Neural progenitor cell (in vitro differentiated cells): Measurements from ENCODE around the gene CATSPER3. TPM values are rescaled to one million over a fixed set of nuclear protein-coding genes. Genes with fewer than 3 reads are reported as not detected.
A peak's percentile ranks its signal among the peaks of the same experiment; 100 is the strongest.

Experiments
- DNase-seq: peaks from one replicate; pipeline ENCODE4 v3.0.0-alpha.2; 2016; ENCODE audit warnings: low spot score
- H2AFZ ChIP-seq: fragments of 200-600 bp; sonication (generic); replicated peaks from 2 replicates; pipeline ENCODE4 v1.6.1; 2016; ENCODE audit warnings: antibody characterized with exemption
- H3F3A ChIP-seq: fragments of 200-600 bp; sonication (generic); 2 replicates; pipeline ENCODE4 v1.6.1; 2016; ENCODE audit warnings: antibody characterized with exemption, low read depth
- H3K27ac ChIP-seq: fragments of 200-600 bp; sonication (generic); 2 replicates; pipeline ENCODE4 v1.5.1; 2016; ENCODE audit warnings: mild to moderate bottlenecking
- H3K27me3 ChIP-seq: fragments of 200-600 bp; sonication (generic); 2 replicates; pipeline ENCODE4 v1.6.1; 2016; ENCODE audit warnings: mild to moderate bottlenecking, moderate library complexity
- H3K36me3 ChIP-seq: fragments of 200-600 bp; sonication (generic); 2 replicates; pipeline ENCODE4 v1.5.1; 2016
- H3K4me1 ChIP-seq: fragments of 200-600 bp; sonication (generic); 2 replicates; pipeline ENCODE4 v1.6.1; 2016; ENCODE audit warnings: mixed run types
- H3K4me2 ChIP-seq: fragments of 200-600 bp; sonication (generic); 2 replicates; pipeline ENCODE4 v1.6.1; 2016
- H3K4me3 ChIP-seq: fragments of 200-600 bp; sonication (generic); 2 replicates; pipeline ENCODE4 v1.5.1; 2016
- H3K79me2 ChIP-seq: fragments of 200-600 bp; sonication (generic); 2 replicates; pipeline ENCODE4 v1.6.1; 2016; ENCODE audit warnings: low read depth
- H3K9ac ChIP-seq: fragments of 200-600 bp; sonication (generic); 2 replicates; pipeline ENCODE4 v1.6.1; 2016
- H3K9me3 ChIP-seq: fragments of 200-600 bp; sonication (generic); 2 replicates; pipeline ENCODE4 v1.5.1; 2016; ENCODE audit warnings: low read depth
- H4K20me1 ChIP-seq: fragments of 200-600 bp; sonication (generic); 2 replicates; pipeline ENCODE4 v1.6.1; 2016; ENCODE audit warnings: low read depth
- H3K27ac Mint-ChIP-seq: 3 replicates; pipeline ENCODE4 v1.8.0; 2021; ENCODE audit warnings: mixed read lengths
- H3K27me3 Mint-ChIP-seq: 2 replicates; pipeline ENCODE4 v1.8.0; 2022; ENCODE audit warnings: low read depth, mild to moderate bottlenecking, inconsistent platforms, moderate library complexity, mixed read lengths; ENCODE audit not compliant: insufficient read depth
- H3K36me3 Mint-ChIP-seq: 3 replicates; pipeline ENCODE4 v1.8.0; 2021; ENCODE audit warnings: mixed read lengths
- H3K4me1 Mint-ChIP-seq: 3 replicates; pipeline ENCODE4 v1.8.0; 2021; ENCODE audit warnings: mixed read lengths
- H3K4me3 Mint-ChIP-seq: 3 replicates; pipeline ENCODE4 v1.8.0; 2021; ENCODE audit warnings: mild to moderate bottlenecking, moderate library complexity, mixed read lengths
- H3K9me3 Mint-ChIP-seq: 3 replicates; pipeline ENCODE4 v1.8.0; 2020; ENCODE audit warnings: mixed read lengths
- CTCF ChIP-seq: fragments of 200-600 bp; sonication (generic); IDR thresholded peaks from 2 replicates; pipeline ENCODE4 v1.5.1; 2017; ENCODE audit warnings: antibody characterized with exemption, mild to moderate bottlenecking
- EZH2 ChIP-seq: fragments of 200-600 bp; sonication (generic); IDR thresholded peaks from 2 replicates; pipeline ENCODE4 v1.6.1; 2017; ENCODE audit warnings: antibody characterized with exemption, mild to moderate bottlenecking, moderate library complexity
- EZH2phosphoT487 ChIP-seq: fragments of 200-600 bp; sonication (generic); IDR thresholded peaks from 2 replicates; pipeline ENCODE4 v1.6.1; 2017; ENCODE audit warnings: antibody characterized with exemption
- total RNA-seq: library from RNA; depleted of rRNA; stranded (reverse); fragments of >200 nt; gene quantifications from 2 replicates; pipeline ENCODE4 v1.2.3, GENCODE V29; 2015; ENCODE audit warnings: low replicate concordance

The CATSPER3 gene
- total RNA-seq, 1 donor from 2014 or later: not detected

GRCh38 chr5:135027266-135027696 lies 59.6 kb downstream of the CATSPER3 start:
- Mint-ChIP-seq H3K4me3 (no peak overlapping the region), H3K4me1 (peaks cover 24% of the 10 kb centered on the region), H3K27ac (no peak overlapping the region), H3K27me3 (peaks cover 67% of the 10 kb centered on the region), H3K36me3 (no peaks in the 10 kb centered on the region), H3K9me3 (no peaks in the 10 kb centered on the region)
- Histone ChIP-seq H3F3A (peaks cover 33% of the 10 kb centered on the region), H3K9ac (no peak overlapping the region), H3K36me3 (no peaks in the 10 kb centered on the region), H4K20me1 (peaks cover 64% of the 10 kb centered on the region), H3K9me3 (no peaks in the 10 kb centered on the region), H2AFZ (no peak overlapping the region), H3K79me2 (no peaks in the 10 kb centered on the region), H3K4me3 (no peak overlapping the region), H3K4me1 (peaks cover 13% of the 10 kb centered on the region), H3K27ac (no peak overlapping the region), H3K4me2 (peak overlapping the region; percentile 6), H3K27me3 (peaks cover 100% of the 10 kb centered on the region)
- DNase-seq: peak; percentile 62
- TF ChIP-seq EZH2phosphoT487 (no peak), EZH2 (no peak), CTCF (no peak)

GRCh38 chr5:135027697-135028615 lies 60.2 kb downstream of the CATSPER3 start:
- H3K27ac ChIP-seq: no peak overlapping the region
- no peak overlapping the region for H3K4me3 Mint-ChIP-seq
- H3K27ac Mint-ChIP-seq: no peak overlapping the region
- peaks cover 71% of the 10 kb centered on the region for H3K27me3 Mint-ChIP-seq
- H3K4me1 Mint-ChIP-seq: peaks cover 26% of the 10 kb centered on the region
- no peaks in the 10 kb centered on the region for H3K36me3 Mint-ChIP-seq
- H3K9me3 ChIP-seq: no peaks in the 10 kb centered on the region
- H3F3A ChIP-seq: peaks cover 38% of the 10 kb centered on the region
- H3K4me2 ChIP-seq: peak overlapping the region; percentile 6
- H3K9me3 Mint-ChIP-seq: no peaks in the 10 kb centered on the region
- H3K27me3 ChIP-seq: peaks cover 100% of the 10 kb centered on the region
- H3K36me3 ChIP-seq: no peaks in the 10 kb centered on the region
- H3K9ac ChIP-seq: no peak overlapping the region
- peaks cover 71% of the 10 kb centered on the region for H4K20me1 ChIP-seq
- DNase-seq: peak; percentile 63
- no peak overlapping the region for H2AFZ ChIP-seq
- peak; percentile 99 for TF ChIP-seq EZH2
- TF ChIP-seq CTCF: no peak
- peak; percentile 97 for TF ChIP-seq EZH2phosphoT487
- H3K4me3 ChIP-seq: no peak overlapping the region
- no peaks in the 10 kb centered on the region for H3K79me2 ChIP-seq
- H3K4me1 ChIP-seq: peaks cover 17% of the 10 kb centered on the region

GRCh38 chr5:135028791-135029476 lies 61.2 kb downstream of the CATSPER3 start:
- no peak overlapping the region for H3K27ac Mint-ChIP-seq
- H3K79me2 ChIP-seq: no peaks in the 10 kb centered on the region
- H3F3A ChIP-seq: peaks cover 47% of the 10 kb centered on the region
- H3K4me1 ChIP-seq: peaks cover 24% of the 10 kb centered on the region
- peak overlapping the region; percentile 39 for H3K4me3 Mint-ChIP-seq
- no peaks in the 10 kb centered on the region for H3K36me3 Mint-ChIP-seq
- H3K9me3 Mint-ChIP-seq: no peaks in the 10 kb centered on the region
- peaks cover 73% of the 10 kb centered on the region for H3K27me3 Mint-ChIP-seq
- no peak overlapping the region for H3K27ac ChIP-seq
- no peak overlapping the region for H2AFZ ChIP-seq
- peaks cover 78% of the 10 kb centered on the region for H4K20me1 ChIP-seq
- no peak overlapping the region for H3K4me2 ChIP-seq
- no peak overlapping the region for H3K9ac ChIP-seq
- no peaks in the 10 kb centered on the region for H3K9me3 ChIP-seq
- H3K36me3 ChIP-seq: no peaks in the 10 kb centered on the region
- DNase-seq: peak; percentile 68
- peaks cover 100% of the 10 kb centered on the region for H3K27me3 ChIP-seq
- no peak overlapping the region for H3K4me3 ChIP-seq
- no peak for TF ChIP-seq CTCF
- TF ChIP-seq EZH2: peak; percentile 56
- TF ChIP-seq EZH2phosphoT487: peak; percentile 79
- H3K4me1 Mint-ChIP-seq: peaks cover 30% of the 10 kb centered on the region
